Stimulated activated CD4-positive, alpha-beta T cell treated with anti-CD3 and anti-CD28 coated beads, Interleukin-1b, Interleukin-23, amount 100 ng/mL, for 1 hour (primary cell): ENCODE data around the gene YY1.
"Not testable (repeated sequence)": the region's sequence is repeated elsewhere in the genome, so short reads cannot be mapped to it uniquely, and the experiment has no call there.

Experiments
- DNase-seq, 2 donors: peaks; one replicate each; pipeline ENCODE4 v3.0.0-alpha.2; 2020; ENCODE audit warnings: low read depth in 2 of 2

The YY1 gene

DNA sequence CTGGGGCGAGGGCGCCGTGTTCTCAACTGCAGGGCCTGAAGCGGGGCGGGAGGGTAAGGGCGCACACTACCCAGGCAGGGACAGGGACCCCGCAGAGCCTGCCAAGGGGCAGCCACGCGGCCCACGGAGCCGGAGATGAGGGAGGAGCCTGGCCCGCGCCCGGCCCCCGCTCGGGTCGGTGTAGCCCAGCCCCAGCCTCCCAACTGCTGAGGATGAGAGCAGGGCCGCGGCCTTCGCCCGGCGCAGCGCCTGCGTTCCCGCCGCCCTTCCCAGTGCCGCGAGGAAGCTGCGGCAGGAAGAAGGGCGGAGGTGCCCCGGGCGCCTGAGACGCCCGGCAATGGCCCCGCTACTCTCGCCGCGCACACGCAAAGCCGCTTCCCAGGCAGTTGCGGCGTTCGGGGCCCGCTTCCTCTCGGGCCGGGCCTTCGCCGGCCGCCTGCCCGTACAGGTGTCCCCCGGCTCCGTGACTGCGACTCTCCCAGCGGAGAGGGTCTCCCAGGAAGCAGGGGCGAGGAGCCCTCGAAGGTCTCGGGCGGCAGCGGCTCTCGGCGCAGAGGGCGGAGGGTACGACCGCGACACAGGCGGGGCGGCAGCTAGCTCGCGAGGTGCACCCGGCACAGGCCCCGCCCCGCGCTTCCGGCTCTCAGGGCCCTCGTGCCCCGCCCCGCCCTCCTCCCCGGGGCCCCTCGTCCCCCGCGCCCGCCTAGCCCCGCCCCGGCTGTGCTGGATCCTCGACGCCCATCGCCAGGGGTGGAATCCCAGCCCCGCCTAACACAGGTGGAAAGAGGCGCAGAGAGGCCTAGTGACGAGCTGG, 24.8 kb upstream of the YY1 start:
- peak; percentile 84 to 92 for DNase-seq

DNA sequence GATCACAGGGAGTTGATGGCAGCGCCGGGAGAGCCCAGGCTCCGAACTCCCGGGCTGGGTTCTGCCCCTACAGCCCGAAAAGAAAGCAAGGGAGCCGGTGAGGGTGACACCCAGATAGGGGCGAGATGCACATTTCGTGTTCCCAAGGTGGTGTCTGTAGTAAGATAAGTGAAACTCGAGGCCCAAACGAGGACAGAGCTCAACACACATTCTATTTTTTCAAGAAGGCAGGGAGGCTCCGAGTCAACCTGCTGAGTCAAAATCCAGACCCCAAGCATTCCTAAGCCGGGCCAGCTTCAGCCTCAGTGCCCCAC, 24.2 kb upstream of the YY1 start:
- DNase-seq, result no peak

DNA sequence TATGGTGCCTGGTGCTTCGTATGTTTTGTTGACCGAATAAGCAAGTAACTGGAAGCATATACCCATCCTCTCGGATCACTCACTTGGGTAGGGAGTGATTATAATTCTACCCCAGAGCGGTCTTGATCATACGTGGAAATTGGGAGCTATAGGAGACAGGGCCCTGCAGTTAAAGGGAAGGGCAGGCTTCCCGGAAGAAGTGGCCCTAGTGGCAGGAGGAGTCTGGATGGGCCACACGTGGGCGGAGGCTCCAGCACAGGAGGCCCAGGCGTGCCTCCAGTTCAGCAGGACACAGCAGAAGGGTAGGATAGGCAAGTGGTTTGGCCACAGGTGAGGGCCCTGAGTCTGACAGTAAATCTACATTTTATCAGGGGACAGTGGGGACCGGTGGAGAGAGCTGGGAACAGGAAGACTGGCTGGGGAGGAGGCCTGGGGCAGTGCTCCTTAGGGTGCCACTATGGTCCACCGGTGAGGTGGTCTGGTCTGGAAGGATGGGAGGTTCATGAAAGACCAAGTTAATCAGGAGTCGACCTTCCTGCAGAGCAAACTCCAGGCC, 23.5 kb upstream of the YY1 start:
- no peak for DNase-seq

DNA sequence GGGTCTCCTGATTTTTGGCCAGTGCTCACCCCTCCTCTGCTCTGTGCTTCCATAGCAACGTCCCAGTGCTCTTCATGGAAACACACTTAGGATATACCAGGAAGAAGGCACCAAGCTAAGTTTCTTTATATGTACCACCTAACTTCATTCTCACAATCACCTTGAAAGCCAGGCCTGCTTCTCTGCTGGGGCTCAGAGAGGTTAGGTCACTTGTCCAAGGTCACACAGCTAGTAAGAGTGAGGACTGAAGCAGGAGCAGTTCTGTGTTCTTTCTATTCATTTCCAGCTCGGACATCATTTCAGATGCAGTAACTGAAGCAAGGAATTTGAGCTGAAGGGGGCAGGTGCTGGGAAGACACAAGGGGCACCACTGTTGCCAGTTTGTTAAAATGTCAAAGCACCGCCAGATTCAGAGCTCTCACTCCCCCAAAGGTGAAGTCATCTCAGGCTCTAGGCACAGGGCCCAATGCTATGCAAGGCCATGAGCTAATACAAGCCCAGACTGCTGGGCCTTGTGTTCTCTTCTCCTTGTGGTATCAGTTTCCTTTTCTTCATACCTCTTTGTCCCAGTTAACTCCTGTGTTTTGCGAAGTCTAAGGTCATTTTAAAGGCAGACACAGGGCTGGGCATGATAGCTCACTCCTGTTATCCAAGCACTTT, 19.7 kb upstream of the YY1 start:
- no peak for DNase-seq

DNA sequence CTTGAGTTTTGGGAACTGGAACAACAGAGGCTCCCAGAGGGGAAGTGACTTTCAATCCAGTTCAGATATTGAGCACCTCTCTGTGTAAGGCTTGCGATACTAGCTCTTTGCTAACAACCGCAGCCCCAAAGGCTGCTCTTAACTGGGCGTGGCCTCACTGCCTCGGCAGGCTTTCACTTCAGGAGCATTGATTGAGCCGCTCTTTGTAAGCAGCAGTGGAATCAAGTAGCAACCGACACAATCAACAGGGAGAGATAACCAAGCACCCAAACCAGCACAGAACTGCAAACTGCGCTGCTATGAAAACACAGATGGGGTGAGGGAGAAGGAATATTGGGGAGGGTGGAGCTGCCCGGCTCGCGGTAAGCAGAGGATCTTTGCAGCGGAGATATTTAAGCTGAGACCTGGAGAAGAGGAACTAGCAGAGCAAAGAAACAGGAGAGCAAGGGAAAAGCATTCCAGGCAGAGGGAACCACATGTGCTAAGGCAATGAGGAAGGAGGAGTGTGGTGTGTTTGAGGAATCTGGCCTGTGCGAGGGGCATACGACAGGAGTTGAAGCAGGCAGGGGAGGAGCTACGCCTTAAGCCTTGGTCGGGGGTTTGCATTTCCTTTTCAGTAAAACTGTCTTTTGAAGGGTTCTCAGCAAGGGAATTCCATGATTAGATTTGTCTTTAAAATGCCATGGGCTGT, 17.3 kb upstream of the YY1 start:
- DNase-seq, result peak; percentile 18 to 33

DNA sequence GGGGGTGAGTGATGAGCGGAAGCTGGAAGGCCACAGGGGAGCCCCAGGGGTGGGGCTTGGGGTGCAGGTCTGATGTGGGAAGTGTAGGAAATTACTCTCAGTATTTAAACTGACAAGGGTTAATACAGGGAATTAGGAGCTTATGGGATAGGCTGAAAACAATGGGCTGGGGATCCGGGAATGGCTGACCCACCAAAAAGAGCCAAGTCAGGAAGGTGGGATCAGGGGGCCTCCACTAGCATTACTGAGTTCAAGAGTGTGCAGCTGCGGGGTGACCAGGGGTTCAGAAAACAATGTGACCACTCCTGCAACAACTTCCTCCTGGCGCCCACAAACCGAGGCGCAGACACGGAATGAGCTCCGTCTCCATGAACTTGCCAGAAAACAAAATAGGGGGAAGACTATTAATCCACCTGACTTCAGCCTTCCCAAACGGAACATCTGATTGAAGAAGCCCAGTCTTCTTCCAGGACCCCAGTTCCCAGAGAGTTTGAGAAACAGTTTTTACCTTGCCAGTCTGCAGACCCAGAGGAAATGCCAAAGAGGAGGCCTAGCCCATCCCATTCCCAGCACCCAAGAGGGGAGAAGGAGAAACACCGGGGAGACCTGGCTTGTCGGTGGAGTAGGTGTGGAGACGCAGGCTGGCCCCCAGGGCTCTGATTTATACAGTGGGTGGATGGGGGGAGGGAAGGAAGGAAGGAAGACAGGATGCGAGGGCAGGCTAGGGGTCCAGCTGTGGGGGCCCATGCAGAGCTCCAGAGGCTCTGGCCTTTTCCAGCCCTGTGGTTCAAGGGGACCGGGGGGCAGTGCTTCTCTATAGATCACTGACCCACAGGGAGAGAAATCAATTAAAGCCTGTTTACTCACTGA, 16.5 kb upstream of the YY1 start:
- no peak for DNase-seq

DNA sequence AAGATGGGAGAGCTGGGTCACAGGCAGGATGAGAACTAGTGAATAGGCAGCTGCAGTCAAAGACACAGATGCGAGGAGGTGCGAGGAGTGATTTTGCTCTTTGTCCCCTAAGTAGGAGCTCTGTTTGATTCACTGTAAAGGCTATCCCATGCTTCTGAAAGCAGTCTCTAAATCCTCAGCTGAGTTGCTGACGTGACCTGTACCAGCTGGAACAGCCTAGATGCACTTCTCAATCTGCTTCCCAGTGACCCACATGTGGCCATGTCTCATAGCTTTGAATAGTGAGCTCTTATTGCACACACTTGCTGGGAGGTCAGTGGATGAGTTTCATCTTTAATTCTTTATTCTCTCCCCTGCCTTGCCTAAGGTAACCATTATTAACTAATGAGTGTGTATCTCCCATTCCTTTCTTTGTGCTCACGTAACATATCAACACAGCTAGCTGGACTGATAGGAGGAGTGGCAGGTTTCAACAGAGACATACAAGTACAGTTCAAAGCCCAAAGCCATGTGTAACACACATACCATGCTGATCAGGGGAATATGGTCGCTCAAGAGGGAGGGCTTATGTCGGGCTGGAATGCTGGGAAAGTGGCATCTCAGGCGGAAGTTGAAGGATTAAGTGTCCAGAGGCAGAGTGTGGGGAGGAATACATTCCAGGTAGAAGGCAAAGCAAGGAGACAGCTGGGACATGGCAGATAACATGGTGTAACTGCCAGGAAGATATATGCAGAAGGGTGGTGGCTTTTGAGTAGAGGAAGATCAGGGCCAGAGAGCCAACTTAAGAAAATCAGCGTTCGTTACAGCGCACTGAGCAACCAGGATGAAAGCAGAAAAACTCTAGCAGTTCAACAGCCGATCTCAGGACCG, 15.4 kb upstream of the YY1 start:
- DNase-seq, result no peak

DNA sequence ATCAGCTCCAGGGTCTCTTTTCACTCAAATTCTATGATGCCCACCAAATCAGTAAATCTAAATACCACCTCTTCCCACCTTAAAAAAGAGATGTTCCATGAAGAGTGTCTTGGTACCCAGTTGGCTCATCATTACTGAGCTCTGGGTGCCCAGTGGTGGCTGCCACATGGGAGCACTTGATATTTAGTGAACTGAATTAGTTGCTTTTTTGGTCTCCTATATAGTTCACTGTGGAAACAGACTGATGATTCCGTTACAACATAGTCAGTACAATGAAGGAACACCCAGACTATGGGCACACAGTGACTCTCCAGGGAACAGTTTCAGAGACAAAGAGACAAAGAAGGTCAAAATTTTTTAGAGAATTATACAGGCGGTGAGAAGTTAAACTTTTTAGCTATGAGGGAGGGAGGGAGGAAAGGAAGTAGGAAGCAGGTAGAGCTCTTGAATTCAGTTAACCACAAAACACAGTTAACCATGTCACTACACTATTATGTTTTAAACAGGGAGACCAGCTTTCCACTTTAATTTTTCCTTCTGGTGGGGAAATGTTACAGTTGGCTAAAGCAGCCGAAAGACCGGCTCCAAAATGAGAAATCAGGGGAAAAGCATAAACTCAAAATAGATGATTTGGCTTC, 14.6 kb upstream of the YY1 start:
- no peak for DNase-seq

DNA sequence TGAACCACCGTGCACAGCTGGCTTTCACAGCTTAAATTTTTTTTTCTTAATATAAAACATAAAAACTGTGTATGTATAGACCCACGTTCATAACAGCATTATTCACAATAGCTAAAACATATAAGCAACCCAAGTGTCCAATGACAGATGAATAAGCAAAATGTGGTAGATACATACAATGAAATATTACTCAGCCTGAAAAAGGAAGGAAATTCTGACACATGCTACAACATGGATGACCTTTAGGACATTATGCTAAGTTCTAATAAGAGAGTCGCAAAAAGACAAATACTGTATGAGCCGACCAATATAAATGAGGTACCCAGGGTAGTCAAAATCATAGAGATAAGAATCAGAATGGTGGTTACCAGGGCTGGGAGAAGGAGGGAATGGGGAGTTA, 13.8 kb upstream of the YY1 start:
- no peak for DNase-seq

DNA sequence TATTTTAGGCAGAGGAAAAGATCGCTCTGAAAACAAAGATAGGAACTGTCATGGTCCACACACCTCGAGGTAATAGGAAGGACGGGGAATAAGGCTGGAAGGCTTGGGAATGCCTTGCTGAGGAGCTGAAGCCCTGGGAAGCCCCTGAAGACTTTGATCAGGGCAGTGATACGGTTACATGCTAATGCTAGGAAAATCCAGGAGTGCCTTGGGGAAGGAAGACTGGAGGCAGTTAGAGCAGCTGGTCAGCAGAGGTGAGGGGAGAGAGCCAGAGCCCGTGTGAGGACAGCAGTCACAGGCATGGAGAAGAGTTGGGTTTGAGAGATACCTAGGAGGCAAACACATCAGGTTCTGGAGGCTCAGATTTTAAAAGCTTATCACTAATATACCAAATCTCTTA, 8.6 kb upstream of the YY1 start:
- no peak for DNase-seq

DNA sequence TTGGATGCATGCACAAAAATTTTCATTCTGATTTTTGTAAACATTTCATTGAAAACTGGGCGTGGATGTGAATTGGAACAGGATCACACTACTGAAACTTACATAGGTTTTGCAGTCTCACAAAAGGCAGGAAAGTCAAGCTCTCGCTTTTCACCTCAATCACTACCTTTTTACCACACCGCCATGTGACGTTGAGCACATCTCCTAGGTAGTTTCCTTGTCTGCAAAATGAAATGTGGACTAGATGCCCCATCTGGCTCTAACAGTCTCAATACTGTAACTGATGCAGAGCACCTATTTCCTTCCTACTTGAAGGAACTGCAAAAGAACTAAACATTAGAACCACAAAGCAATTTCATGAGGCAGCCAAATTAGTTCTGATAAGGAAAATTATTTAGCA, 4.4 kb upstream of the YY1 start:
- no peak for DNase-seq

DNA sequence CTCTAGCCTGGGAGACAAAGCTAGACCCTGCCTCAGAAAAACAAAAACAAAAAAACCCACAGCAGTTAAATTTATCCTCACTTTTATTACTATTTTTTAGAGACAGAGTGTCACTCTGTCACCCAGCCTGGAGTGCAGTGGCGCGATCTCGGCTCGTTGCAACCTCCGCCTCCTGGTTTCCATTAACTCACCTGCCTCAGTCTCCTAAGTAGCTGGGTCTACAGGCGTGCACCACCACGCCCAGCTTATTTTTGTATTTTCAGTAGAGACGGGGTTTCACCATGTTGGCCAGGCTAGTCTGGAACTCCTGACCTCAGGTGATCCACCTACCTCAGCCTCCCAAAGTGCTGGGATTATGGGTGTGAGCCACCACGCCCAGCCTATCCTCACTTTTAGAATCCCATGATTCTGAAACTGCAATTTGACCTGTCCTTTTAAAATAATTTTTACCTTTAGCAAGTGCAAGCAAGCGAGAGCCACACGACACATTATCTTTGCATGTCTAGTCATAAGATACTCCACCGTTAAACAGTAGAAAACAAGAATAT, 2.6 kb upstream of the YY1 start:
- DNase-seq, result not testable (repeated sequence)

DNA sequence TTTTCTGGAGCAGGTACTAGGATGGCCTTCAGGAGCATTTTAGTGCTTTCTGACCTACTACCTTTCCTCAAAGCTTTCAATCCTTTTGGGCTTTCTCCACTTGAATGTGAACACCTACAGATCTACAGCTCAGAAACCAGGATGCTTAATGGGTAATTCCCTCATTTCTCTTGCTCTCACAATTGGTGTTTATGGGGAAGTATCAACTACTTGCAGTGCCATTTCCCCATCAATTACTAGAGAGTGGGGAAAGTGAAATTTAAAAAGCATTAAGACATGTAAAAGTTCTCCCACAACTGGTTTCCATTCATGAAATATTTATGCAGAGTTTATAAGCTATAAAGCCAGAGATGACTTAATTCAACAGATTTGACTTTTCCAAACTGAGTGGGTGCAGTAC, 2.1 kb upstream of the YY1 start:
- no peak for DNase-seq

DNA sequence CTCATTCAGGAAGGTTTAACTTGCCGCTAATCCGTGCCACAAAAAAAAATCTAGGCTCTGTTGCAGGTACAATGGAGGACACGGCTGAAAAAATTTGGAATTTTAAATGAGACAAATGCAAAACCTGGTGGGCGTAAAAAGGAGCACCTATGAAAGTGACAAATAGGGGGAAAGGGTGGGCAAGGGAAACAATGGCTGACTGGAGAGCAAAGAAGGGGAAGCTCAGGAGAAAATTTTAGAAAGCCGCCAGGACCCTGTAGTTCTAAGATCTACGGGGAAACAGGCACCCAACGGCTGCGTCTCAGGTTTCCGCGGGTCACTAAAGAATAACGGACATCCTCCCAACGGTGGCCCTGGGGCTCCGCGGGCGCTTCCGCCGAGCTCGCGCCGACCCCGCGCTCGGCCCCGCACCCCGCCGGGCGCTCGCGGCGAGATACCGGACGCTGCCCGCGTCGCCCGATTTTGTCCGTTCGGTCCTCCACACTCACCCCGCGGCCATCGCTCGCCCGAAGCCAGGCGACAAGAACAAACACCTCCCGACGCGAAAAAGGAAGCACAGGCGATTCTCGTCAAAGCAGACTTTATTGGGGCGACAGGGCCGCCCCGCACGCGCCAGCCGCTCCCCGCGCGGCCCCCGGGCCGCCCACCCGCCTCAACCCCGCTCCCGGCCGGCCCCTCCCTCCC, 1.1 kb upstream of the YY1 start:
- DNase-seq, result peak in 1 of 2 donors; percentile 21

DNA sequence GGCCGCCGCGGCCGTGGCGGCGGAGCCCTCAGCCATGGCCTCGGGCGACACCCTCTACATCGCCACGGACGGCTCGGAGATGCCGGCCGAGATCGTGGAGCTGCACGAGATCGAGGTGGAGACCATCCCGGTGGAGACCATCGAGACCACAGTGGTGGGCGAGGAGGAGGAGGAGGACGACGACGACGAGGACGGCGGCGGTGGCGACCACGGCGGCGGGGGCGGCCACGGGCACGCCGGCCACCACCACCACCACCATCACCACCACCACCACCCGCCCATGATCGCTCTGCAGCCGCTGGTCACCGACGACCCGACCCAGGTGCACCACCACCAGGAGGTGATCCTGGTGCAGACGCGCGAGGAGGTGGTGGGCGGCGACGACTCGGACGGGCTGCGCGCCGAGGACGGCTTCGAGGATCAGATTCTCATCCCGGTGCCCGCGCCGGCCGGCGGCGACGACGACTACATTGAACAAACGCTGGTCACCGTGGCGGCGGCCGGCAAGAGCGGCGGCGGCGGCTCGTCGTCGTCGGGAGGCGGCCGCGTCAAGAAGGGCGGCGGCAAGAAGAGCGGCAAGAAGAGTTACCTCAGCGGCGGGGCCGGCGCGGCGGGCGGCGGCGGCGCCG, 381 bp downstream of the YY1 start:
- DNase-seq, result no peak

DNA sequence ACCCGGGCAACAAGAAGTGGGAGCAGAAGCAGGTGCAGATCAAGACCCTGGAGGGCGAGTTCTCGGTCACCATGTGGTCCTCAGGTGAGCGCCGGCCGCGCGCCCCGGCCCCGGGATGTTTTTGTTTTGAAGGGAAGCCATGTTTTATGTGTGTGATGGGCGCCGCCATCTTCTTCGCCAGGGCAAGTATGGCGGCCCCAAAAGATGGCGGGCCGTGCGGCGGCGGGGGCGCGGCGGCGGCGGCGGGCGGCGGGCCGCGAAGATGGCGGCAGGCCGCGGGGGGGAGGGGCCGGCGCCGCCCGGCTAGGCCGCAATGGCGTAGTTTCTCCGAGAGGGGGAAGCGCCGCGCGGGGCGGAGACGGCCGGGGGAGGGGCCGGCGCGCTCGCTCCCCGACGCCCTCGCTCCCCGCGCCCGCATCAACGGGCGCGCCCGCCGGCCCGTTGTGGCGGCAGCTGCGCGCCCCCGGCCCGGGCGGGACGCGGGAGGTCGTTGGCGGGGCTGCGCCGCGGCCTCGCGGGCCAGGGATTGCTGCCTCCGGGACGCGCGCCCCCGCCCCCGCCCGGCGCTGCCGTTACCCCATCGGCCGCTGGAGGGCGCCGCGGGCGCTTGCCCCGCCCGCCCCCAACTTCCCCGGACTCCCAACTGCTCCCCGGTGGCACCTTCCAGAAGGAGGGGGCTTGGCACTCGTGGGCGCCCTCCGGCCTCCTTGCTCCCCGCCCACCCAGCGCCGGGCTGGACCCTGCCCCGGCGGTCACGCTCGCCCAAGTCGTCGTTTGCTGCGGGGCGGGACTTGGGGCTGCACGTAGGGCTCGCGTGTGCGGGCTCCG, 1.1 kb downstream of the YY1 start:
- DNase-seq, result peak; percentile 73

DNA sequence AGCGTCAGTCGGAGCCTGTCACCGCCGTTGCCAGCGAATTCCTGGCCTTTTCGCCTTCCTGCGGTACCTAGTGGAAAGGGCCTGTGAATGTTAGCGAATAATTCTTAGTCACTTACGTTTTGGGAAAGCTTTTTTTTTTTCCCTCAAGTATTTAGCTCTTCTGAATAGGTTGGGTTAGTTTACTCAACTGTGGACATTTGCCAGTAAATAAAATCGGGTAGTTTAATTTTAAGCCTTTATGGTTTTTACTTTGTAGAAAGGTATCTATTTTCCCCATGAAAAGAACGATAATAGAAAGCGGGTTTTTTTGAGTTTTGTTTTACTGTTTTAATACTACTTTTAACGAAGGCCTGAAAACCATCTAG, 1.7 kb downstream of the YY1 start:
- DNase-seq, result no peak

DNA sequence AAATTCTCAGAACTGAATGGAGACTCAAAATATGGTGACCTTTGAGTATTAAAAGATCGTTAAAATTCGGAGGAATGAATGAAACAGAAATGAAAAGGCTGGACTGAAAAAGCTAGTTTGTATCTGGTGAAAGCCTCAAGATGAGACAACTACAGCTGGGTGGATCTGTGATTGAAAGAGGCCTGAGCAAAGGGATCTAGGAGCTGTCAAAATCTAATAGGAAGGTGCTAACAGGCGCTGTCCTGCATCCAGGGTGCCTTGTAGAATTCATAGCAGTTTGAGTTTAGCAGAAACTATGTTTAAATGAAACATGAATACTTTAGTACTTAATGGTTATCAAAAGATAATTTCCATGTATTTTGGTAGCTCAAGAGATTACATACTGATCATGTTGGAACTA, 2.3 kb downstream of the YY1 start:
- DNase-seq, result no peak
